ENCODE measurements around the gene MS4A10.

The MS4A10 gene

GRCh38 chr11:60766547-60766946 lies 18.6 kb upstream of the MS4A10 start:
- DNase-seq = no peak

- DNase-seq = peak; percentile 75
These were observed 17.7 kb upstream of the MS4A10 start for GRCh38 chr11:60767388-60767811.

GRCh38 chr11:60768202-60768601 lies 16.9 kb upstream of the MS4A10 start:
- DNase-seq = no peak

- DNase-seq = no peak
These were observed 15.9 kb upstream of the MS4A10 start for GRCh38 chr11:60769273-60769672.

GRCh38 chr11:60769811-60770210 lies 15.3 kb upstream of the MS4A10 start:
- DNase-seq = no peak

- no peak for DNase-seq
These were observed 14.0 kb upstream of the MS4A10 start for GRCh38 chr11:60771146-60771545.

GRCh38 chr11:60771879-60772525 lies 13.1 kb upstream of the MS4A10 start:
- DNase-seq = no peak

- DNase-seq = no peak
These were observed 12.5 kb upstream of the MS4A10 start for GRCh38 chr11:60772666-60773065.

GRCh38 chr11:60774726-60775125 lies 10.4 kb upstream of the MS4A10 start:
- DNase-seq = no peak

- DNase-seq = peak; percentile 93
These were observed 9.6 kb upstream of the MS4A10 start for GRCh38 chr11:60775420-60775961.

- no peak for DNase-seq
These were observed 9.0 kb upstream of the MS4A10 start for GRCh38 chr11:60776167-60776566.

GRCh38 chr11:60777106-60777505 lies 8.0 kb upstream of the MS4A10 start:
- no peak for DNase-seq

GRCh38 chr11:60777572-60777971 lies 7.6 kb upstream of the MS4A10 start:
- DNase-seq = no peak

- no peak for DNase-seq
These were observed 5.1 kb upstream of the MS4A10 start for GRCh38 chr11:60780065-60780464.

GRCh38 chr11:60780774-60781173 lies 4.4 kb upstream of the MS4A10 start:
- no peak for DNase-seq

- DNase-seq = no peak
These were observed 3.7 kb upstream of the MS4A10 start for GRCh38 chr11:60781286-60781980.

- DNase-seq = no peak
These were observed 3.2 kb upstream of the MS4A10 start for GRCh38 chr11:60781981-60782316.

GRCh38 chr11:60782393-60783140 lies 2.6 kb upstream of the MS4A10 start:
- DNase-seq = no peak

GRCh38 chr11:60783141-60783484 lies 2.0 kb upstream of the MS4A10 start:
- no peak for DNase-seq

GRCh38 chr11:60783911-60784310 lies 1.2 kb upstream of the MS4A10 start:
- no peak for DNase-seq

GRCh38 chr11:60785806-60786361 lies 751 bp downstream of the MS4A10 start:
- DNase-seq = no peak

GRCh38 chr11:60786811-60787567 lies 1.9 kb downstream of the MS4A10 start:
- DNase-seq = no peak
